ENCODE results near the gene AKR1C4. TPM values are rescaled to one million over a fixed set of nuclear protein-coding genes. Genes with fewer than 3 reads are reported as not detected.

Gene AKR1C4
- total and polyA plus RNA-seq, 2 of the 8 experiments (the other 6 are each of a cell fraction or from before 2014, with no cell fraction given) = not detected

DNA sequence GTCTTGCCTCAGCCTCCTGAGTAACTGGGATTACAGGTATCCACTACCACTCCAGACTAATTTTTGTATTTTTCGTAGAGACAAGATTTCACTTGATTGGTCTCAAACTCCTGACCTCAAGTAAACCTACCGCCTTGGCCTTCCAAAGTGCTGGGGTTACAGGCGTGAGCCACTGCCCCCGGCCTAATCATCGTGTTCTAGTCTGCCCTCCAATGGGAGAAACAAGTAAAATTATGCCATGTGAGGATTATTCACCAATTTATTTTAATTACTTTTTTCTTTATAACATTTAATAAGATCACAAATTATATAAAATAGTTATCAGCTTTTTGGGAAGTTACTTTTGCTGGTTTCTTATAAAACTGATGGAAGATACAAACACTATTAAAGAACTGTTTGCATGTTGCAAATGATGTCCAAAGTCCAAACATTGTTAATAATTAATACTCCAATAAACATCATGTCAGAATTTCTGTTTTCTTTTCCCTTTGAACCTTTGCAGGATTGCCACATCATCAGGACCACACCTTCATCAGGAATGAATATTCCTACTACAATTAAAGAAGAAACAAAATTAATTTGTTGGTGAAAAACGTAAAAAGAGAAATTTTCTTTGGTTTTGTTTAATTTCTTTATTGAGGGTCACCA lies 786 bp upstream of the AKR1C4 start:
- WGBS, 2 experiments (ENCODE audit: extremely low coverage in 1 of 2, insufficient coverage in 1 of 2, insufficient read length in 1 of 2, insufficient replicate concordance in 2 of 2, low coverage in 1 of 2, low lambda C conversion rate in 2 of 2, missing lambda C conversion rate in 1 of 2) = 81% methylated on average over 6 of the region's 6 CpGs; no CpG with 5 or more reads in 1 of the 2 experiments
- Histone ChIP-seq H3K18ac (ENCODE audit: extremely low read depth, low read length) (no peak overlapping the region), H3K4me3 (ENCODE audit: extremely low read depth in 1 of 4, insufficient read depth in 2 of 4, low read depth in 3 of 4, low read length in 4 of 4) (no peak overlapping the region), H2BK120ac (replicated peaks; ENCODE audit: low read depth, low read length) (no peak overlapping the region), H3K27me3 (replicated peaks in 1 of 4; ENCODE audit: control insufficient read depth in 3 of 4, extremely low read depth in 1 of 4, insufficient read depth in 3 of 4, low read length in 3 of 4) (no peaks in the 10 kb centered on the region), H2AK5ac (ENCODE audit: low read depth, low read length) (no peak overlapping the region), H3K4me1 (replicated peaks in 1 of 4; ENCODE audit: control insufficient read depth in 3 of 4, insufficient read depth in 4 of 4, low read length in 3 of 4) (peaks cover 0 to 3% (median 0%) of the 10 kb centered on the region in 4 experiments; a peak in 1 of 7 replicates), H4K20me1 (replicated peaks in 1 of 2; ENCODE audit: control insufficient read depth in 1 of 2, insufficient read depth in 2 of 2, low read length in 2 of 2) (no peaks in the 10 kb centered on the region), H3K36me3 (ENCODE audit: control insufficient read depth in 2 of 4, insufficient read depth in 4 of 4, low read length in 3 of 4) (no peaks in the 10 kb centered on the region), H3K79me1 (ENCODE audit: low read depth, low read length) (no peaks in the 10 kb centered on the region), H3K23ac (ENCODE audit: insufficient read length) (no peak overlapping the region), H4K8ac (ENCODE audit: extremely low read depth, insufficient read depth, low read length) (no peak overlapping the region), H3K79me2 (ENCODE audit: control insufficient read depth in 1 of 2, insufficient read depth in 2 of 2, low read length in 2 of 2) (no peaks in the 10 kb centered on the region), H3K4ac (replicated peaks; ENCODE audit: insufficient read length, low read depth, low read length) (no peak overlapping the region), H3K23me2 (ENCODE audit: low read depth, low read length) (no peaks in the 10 kb centered on the region), H2BK12ac (ENCODE audit: low read depth, low read length) (no peak overlapping the region), H3K9me3 (ENCODE audit: insufficient read depth in 2 of 2, low read depth in 1 of 2, low read length in 1 of 2) (no peaks in the 10 kb centered on the region), H2AFZ (ENCODE audit: low read length) (no peak overlapping the region), H3K27ac (ENCODE audit: low read depth, low read length) (no peak overlapping the region), H2BK20ac (ENCODE audit: low read length) (no peak overlapping the region), H2BK5ac (ENCODE audit: low read depth, low read length) (no peak overlapping the region), H3K56ac (replicated peaks; ENCODE audit: insufficient read length, low read depth, low read length) (no peak overlapping the region), H3K4me2 (ENCODE audit: insufficient read depth in 1 of 2, low read depth in 2 of 2, low read length in 2 of 2) (no peak overlapping the region), H4K91ac (replicated peaks; ENCODE audit: insufficient read length, low read length) (no peak overlapping the region), H3K14ac (ENCODE audit: insufficient read length) (no peak overlapping the region), H2BK15ac (ENCODE audit: low read length) (no peak overlapping the region), H3K9ac (replicated peaks in 1 of 4; ENCODE audit: extremely low read depth in 1 of 4, low read depth in 3 of 4, low read length in 3 of 4) (no peak overlapping the region), H4K5ac (ENCODE audit: insufficient read length, low read depth, low read length) (no peak overlapping the region)
- ChIA-PET CTCF (ENCODE audit: partially characterized antibody) (interaction anchor here (1.4 kb wide), 1 partner anchor 346 kb away, joined by 4 read pairs; no protein-coding TSS in a partner anchor), POLR2A (ENCODE audit: partially characterized antibody) (no interaction called here)
- FAIRE-seq (no peak), DNase-seq (ENCODE audit: low read depth in 1 of 2, low spot score in 2 of 2) (no peak)
- TF ChIP-seq RAD21 (IDR thresholded peaks at IDR 0.05 in 1 of 2, conservative IDR thresholded peaks at IDR 0.05 in 1 of 2; ENCODE audit: low read depth in 2 of 2, low read length in 2 of 2) (peak in 1 of 2 experiments; percentile 13; a peak in 1 of 4 replicates), SIRT6 (IDR thresholded peaks at IDR 0.05; ENCODE audit: low read length) (no peak)

Data from H1 (cell line).